ENCODE data around the gene FAM228B. TPM values are rescaled to one million over a fixed set of nuclear protein-coding genes. Genes with fewer than 3 reads are reported as not detected.

Gene FAM228B
- total and polyA plus RNA-seq, 2 experiments from 2014 or later: 12.5 to 14.9 TPM

DNA sequence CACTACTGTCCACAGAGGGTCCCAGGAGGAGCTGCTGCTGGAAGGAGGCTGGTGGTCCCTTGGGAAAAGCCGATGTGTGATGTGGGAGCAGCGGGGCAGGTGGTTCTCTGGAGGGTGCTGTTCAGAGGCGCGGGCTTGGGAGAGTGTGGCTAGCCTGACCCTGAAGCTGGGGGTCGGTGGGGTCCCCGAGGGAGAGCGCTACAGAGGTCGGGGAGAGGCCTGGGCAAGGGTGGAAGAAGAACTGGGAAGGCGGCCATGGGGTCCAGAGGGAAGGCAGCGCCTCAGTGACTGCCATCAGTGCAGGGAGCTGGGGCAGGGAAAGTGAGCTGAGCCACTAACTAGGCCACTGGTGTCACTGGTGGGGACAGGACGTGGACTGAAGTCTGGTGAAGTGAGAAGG lies 84.1 kb downstream of the FAM228B start:
- H3K9me2 ChIP-seq (replicated peaks; ENCODE audit: insufficient read depth): no peaks in the 10 kb centered on the region
- no peak overlapping the region for H3K4me3 ChIP-seq
- H3K36me3 ChIP-seq (replicated peaks; ENCODE audit: insufficient read depth, low read depth): no peaks in the 10 kb centered on the region
- H3K4me1 ChIP-seq (ENCODE audit: insufficient read depth): peaks cover 7% of the 10 kb centered on the region
- TF ChIP-seq CTCF (IDR thresholded peaks at IDR 0.05; ENCODE audit: poor library complexity): no peak
- TF ChIP-seq EZH2 (IDR thresholded peaks at IDR 0.05; ENCODE audit: borderline replicate concordance): no peak
- TF ChIP-seq EZH2phosphoT487 (IDR thresholded peaks at IDR 0.05; ENCODE audit: low read depth, severe bottlenecking, unreplicated experiment): no peak
- WGBS (ENCODE audit: low lambda C conversion rate, missing lambda C conversion rate): 84% methylated on average over 11 of the region's 11 CpGs
- H2AFZ ChIP-seq: no peak overlapping the region
- no peaks in the 10 kb centered on the region for H3K9me3 ChIP-seq (ENCODE audit: low read depth)
- no peak overlapping the region for H3K27ac ChIP-seq
- H3K79me2 ChIP-seq: no peaks in the 10 kb centered on the region
- no peak overlapping the region for H3K4me2 ChIP-seq
- no peaks in the 10 kb centered on the region for H4K20me1 ChIP-seq (ENCODE audit: insufficient read depth, poor library complexity, severe bottlenecking)
- no peaks in the 10 kb centered on the region for H3K27me3 ChIP-seq
- no peak for DNase-seq (ENCODE audit: low spot score)

DNA sequence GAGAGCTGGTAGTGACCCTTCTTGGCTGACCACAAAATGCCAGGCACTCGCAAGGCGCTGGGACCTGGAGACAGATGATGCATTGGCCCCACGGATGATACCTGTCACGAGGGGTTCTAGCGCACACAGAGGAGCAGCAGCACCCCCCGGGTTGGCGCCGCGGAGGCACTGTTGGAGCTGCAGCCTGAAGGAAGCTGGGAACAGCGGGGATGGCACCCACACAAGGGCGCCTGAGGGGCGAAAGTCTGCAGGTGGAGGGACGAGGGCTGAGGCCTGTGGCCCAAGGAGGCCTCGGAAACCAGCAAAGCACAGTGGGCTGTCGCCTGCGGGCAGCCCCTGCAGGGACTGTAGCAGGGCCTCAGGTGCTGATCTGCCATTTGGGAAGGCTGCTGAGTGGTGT lies 85.2 kb downstream of the FAM228B start:
- no peaks in the 10 kb centered on the region for H3K79me2 ChIP-seq
- no peaks in the 10 kb centered on the region for H3K36me3 ChIP-seq (replicated peaks; ENCODE audit: insufficient read depth, low read depth)
- no peak overlapping the region for H3K4me2 ChIP-seq
- H3K9me2 ChIP-seq (replicated peaks; ENCODE audit: insufficient read depth): no peaks in the 10 kb centered on the region
- H2AFZ ChIP-seq: no peak overlapping the region
- H3K4me1 ChIP-seq (ENCODE audit: insufficient read depth): peaks cover 5% of the 10 kb centered on the region
- no peaks in the 10 kb centered on the region for H3K27me3 ChIP-seq
- H4K20me1 ChIP-seq (ENCODE audit: insufficient read depth, poor library complexity, severe bottlenecking): no peaks in the 10 kb centered on the region
- TF ChIP-seq EZH2phosphoT487 (IDR thresholded peaks at IDR 0.05; ENCODE audit: low read depth, severe bottlenecking, unreplicated experiment): no peak
- no peak for TF ChIP-seq CTCF (IDR thresholded peaks at IDR 0.05; ENCODE audit: poor library complexity)
- no peak for TF ChIP-seq EZH2 (IDR thresholded peaks at IDR 0.05; ENCODE audit: borderline replicate concordance)
- no peak overlapping the region for H3K4me3 ChIP-seq
- H3K27ac ChIP-seq: no peak overlapping the region
- no peak for DNase-seq (ENCODE audit: low spot score)
- WGBS (ENCODE audit: low lambda C conversion rate, missing lambda C conversion rate): 97% methylated on average over 16 of the region's 16 CpGs
- H3K9me3 ChIP-seq (ENCODE audit: low read depth): no peaks in the 10 kb centered on the region

DNA sequence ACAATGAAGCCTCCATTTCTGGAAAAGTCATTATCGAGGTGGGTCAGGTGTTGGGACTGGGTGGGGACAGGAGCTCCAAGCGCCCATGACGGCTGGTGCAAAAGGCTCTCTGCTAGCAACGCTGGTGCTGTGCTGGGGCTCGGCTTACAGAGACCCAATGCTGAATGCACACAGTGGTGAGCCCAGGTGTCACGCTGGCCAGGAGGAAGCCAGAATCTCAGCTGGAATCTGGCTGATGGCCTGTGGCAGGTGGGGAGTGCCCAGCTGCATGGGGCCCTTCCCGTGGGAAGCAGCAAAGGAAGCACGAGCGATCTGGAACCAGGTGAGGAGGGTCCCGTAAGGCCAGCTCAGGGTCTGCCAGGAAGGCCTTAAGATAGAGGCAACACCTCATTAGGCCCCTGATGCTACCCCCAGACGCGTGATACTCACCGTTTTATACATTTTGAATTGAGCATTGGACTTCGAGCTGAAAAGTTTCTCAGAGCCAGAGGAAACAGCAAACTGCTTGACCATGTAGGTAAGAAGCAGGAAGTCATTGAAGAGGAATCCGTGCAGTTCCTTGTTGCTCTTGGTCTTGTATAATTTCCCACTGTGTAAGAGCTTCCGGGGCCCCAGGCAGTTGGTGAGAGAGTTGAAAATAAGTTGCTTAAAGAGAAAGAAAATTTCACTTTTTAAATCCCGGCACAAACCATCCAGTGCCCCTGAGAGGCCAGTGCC lies 86.3 kb downstream of the FAM228B start:
- no peaks in the 10 kb centered on the region for H3K9me2 ChIP-seq (replicated peaks; ENCODE audit: insufficient read depth)
- H3K9me3 ChIP-seq (ENCODE audit: low read depth): no peaks in the 10 kb centered on the region
- H3K36me3 ChIP-seq (replicated peaks; ENCODE audit: insufficient read depth, low read depth): no peaks in the 10 kb centered on the region
- no peaks in the 10 kb centered on the region for H3K4me1 ChIP-seq (ENCODE audit: insufficient read depth)
- no peak overlapping the region for H2AFZ ChIP-seq
- no peak overlapping the region for H3K4me2 ChIP-seq
- no peaks in the 10 kb centered on the region for H3K27me3 ChIP-seq
- H3K27ac ChIP-seq: no peak overlapping the region
- H3K79me2 ChIP-seq: no peaks in the 10 kb centered on the region
- WGBS (ENCODE audit: low lambda C conversion rate, missing lambda C conversion rate): 93% methylated on average over 17 of the region's 17 CpGs
- no peaks in the 10 kb centered on the region for H4K20me1 ChIP-seq (ENCODE audit: insufficient read depth, poor library complexity, severe bottlenecking)
- DNase-seq (ENCODE audit: low spot score): no peak
- TF ChIP-seq EZH2 (IDR thresholded peaks at IDR 0.05; ENCODE audit: borderline replicate concordance) (no peak), CTCF (IDR thresholded peaks at IDR 0.05; ENCODE audit: poor library complexity) (no peak), EZH2phosphoT487 (IDR thresholded peaks at IDR 0.05; ENCODE audit: low read depth, severe bottlenecking, unreplicated experiment) (no peak)
- no peak overlapping the region for H3K4me3 ChIP-seq
